Activated CD4-positive, alpha-beta T cell treated with anti-CD3 and anti-CD28 coated beads, Interleukin-2, amount 10 ng/mL, durations not matched to agents 7 days and 5 days (primary cell): ENCODE results near the gene SLC7A10. TPM values are rescaled to one million over a fixed set of nuclear protein-coding genes. Genes with fewer than 3 reads are reported as not detected.
"Not testable (repeated sequence)": the region's sequence is repeated elsewhere in the genome, so short reads cannot be mapped to it uniquely, and the experiment has no call there.

Source experiments
- CTCF ChIA-PET: fragments of 350-600 bp; sonication (Branson Sonifier 250); formaldehyde crosslinking; loops from one replicate; lab custom pipeline; 2021; ENCODE audit warnings: antibody characterized with exemption; lab: Charles Lee
- POLR2A ChIA-PET: fragments of 350-600 bp; sonication (Branson Sonifier 250); formaldehyde crosslinking; loops from one replicate; lab custom pipeline; 2021; ENCODE audit warnings: antibody characterized with exemption; lab: Charles Lee
- DNase-seq: peaks from one replicate; pipeline ENCODE4 v3.0.0-alpha.2; 2020
- H3K27ac Mint-ChIP-seq: one replicate; pipeline ENCODE4 v1.8.0; 2021; ENCODE audit warnings: mild to moderate bottlenecking, moderate library complexity, mixed read lengths
- H3K27me3 Mint-ChIP-seq: one replicate; pipeline ENCODE4 v1.8.0; 2021; ENCODE audit warnings: mixed read lengths
- H3K36me3 Mint-ChIP-seq: one replicate; pipeline ENCODE4 v1.8.0; 2021; ENCODE audit warnings: low read depth, mixed read lengths
- H3K4me1 Mint-ChIP-seq: one replicate; pipeline ENCODE4 v1.8.0; 2021; ENCODE audit warnings: mixed read lengths
- H3K4me3 Mint-ChIP-seq: one replicate; pipeline ENCODE4 v1.8.0; 2021; ENCODE audit warnings: mild to moderate bottlenecking, moderate library complexity, mixed read lengths
- H3K9me3 Mint-ChIP-seq: one replicate; pipeline ENCODE4 v1.8.0; 2021; ENCODE audit warnings: mixed read lengths
- total RNA-seq, 2 experiments: library from RNA; stranded (reverse); gene quantifications; one replicate each; pipeline ENCODE4 v1.2.3, GENCODE V29; 2021

The SLC7A10 gene
- total RNA-seq, 2 experiments from 2014 or later, result not detected

- H3K36me3 Mint-ChIP-seq, result peaks cover 4% of the 10 kb centered on the region
- peak overlapping the region; percentile 91 for H3K4me3 Mint-ChIP-seq
- peak; percentile 77 for DNase-seq
- ChIA-PET POLR2A (interaction anchor here (0.6 to 1.9 kb wide), 2 partner anchors 14 to 18 kb away, joined by 3 to 12 read pairs; no protein-coding TSS in a partner anchor), CTCF (interaction anchor here (0.8 to 5.3 kb wide), 13 partner anchors 9 to 230 kb away, joined by 3 to 58 read pairs (median 6); no protein-coding TSS in a partner anchor)
- H3K27ac Mint-ChIP-seq, result peak overlapping the region; percentile 95
- no peaks in the 10 kb centered on the region for H3K9me3 Mint-ChIP-seq
- peaks cover 34% of the 10 kb centered on the region for H3K4me1 Mint-ChIP-seq
- H3K27me3 Mint-ChIP-seq, result peaks cover 2% of the 10 kb centered on the region
Observed at GRCh38 chr19:33177417-33177979, 48.2 kb downstream of the SLC7A10 start.

GRCh38 chr19:33176670-33177416 is 48.8 kb downstream of the SLC7A10 start:
- Mint-ChIP-seq H3K27me3 (peaks cover 2% of the 10 kb centered on the region), H3K4me1 (peaks cover 36% of the 10 kb centered on the region), H3K36me3 (peaks cover 6% of the 10 kb centered on the region), H3K9me3 (no peaks in the 10 kb centered on the region), H3K4me3 (peak overlapping the region; percentile 91), H3K27ac (peak overlapping the region; percentile 95)
- ChIA-PET POLR2A (interaction anchor here (0.6 to 1.9 kb wide), 4 partner anchors 13 to 42 kb away, joined by 3 to 12 read pairs (median 3); no protein-coding TSS in a partner anchor), CTCF (interaction anchor here (0.6 to 5.3 kb wide), 15 partner anchors 9 to 239 kb away, joined by 3 to 58 read pairs (median 5); no protein-coding TSS in a partner anchor)
- peak; percentile 95 for DNase-seq

- POLR2A ChIA-PET, result interaction anchor here (0.6 to 1.9 kb wide), 3 partner anchors 16 to 41 kb away, joined by 3 to 12 read pairs (median 3); no protein-coding TSS in a partner anchor
- H3K27me3 Mint-ChIP-seq, result peaks cover 2% of the 10 kb centered on the region
- H3K27ac Mint-ChIP-seq, result peak overlapping the region; percentile 95
- H3K4me3 Mint-ChIP-seq, result peak overlapping the region; percentile 91
- peak; percentile 33 for DNase-seq
- peaks cover 36% of the 10 kb centered on the region for H3K4me1 Mint-ChIP-seq
- no peaks in the 10 kb centered on the region for H3K9me3 Mint-ChIP-seq
- CTCF ChIA-PET, result interaction anchor here (0.6 to 5.3 kb wide), 15 partner anchors 10 to 238 kb away, joined by 3 to 58 read pairs (median 5); no protein-coding TSS in a partner anchor
- peaks cover 6% of the 10 kb centered on the region for H3K36me3 Mint-ChIP-seq
Observed at GRCh38 chr19:33175886-33176669, 49.6 kb downstream of the SLC7A10 start.

- ChIA-PET CTCF (interaction anchor here (0.5 to 5.3 kb wide), 7 partner anchors 9 to 199 kb away, joined by 3 to 58 read pairs (median 5); no protein-coding TSS in a partner anchor), POLR2A (no interaction called here)
- H3K36me3 Mint-ChIP-seq, result peaks cover 6% of the 10 kb centered on the region
- peak overlapping the region; percentile 91 for H3K4me3 Mint-ChIP-seq
- H3K27me3 Mint-ChIP-seq, result peaks cover 2% of the 10 kb centered on the region
- DNase-seq, result no peak
- peaks cover 36% of the 10 kb centered on the region for H3K4me1 Mint-ChIP-seq
- no peaks in the 10 kb centered on the region for H3K9me3 Mint-ChIP-seq
- H3K27ac Mint-ChIP-seq, result peak overlapping the region; percentile 20
Observed at GRCh38 chr19:33175156-33175782, 50.4 kb downstream of the SLC7A10 start.

- no peak for DNase-seq
- H3K4me3 Mint-ChIP-seq, result no peak overlapping the region
- ChIA-PET POLR2A (no interaction called here), CTCF (interaction anchor here (0.6 to 1.7 kb wide), 5 partner anchors 10 to 270 kb away, joined by 3 to 5 read pairs (median 3); no protein-coding TSS in a partner anchor)
- no peaks in the 10 kb centered on the region for H3K9me3 Mint-ChIP-seq
- H3K27me3 Mint-ChIP-seq, result peaks cover 2% of the 10 kb centered on the region
- H3K4me1 Mint-ChIP-seq, result peaks cover 35% of the 10 kb centered on the region
- peaks cover 6% of the 10 kb centered on the region for H3K36me3 Mint-ChIP-seq
- H3K27ac Mint-ChIP-seq, result no peak overlapping the region
Observed at GRCh38 chr19:33174186-33174585, 51.5 kb downstream of the SLC7A10 start.

GRCh38 chr19:33171916-33172359 is 53.7 kb downstream of the SLC7A10 start:
- Mint-ChIP-seq H3K9me3 (peaks cover 13% of the 10 kb centered on the region), H3K27me3 (peaks cover 2% of the 10 kb centered on the region), H3K4me1 (peaks cover 22% of the 10 kb centered on the region), H3K4me3 (no peak overlapping the region), H3K36me3 (peaks cover 9% of the 10 kb centered on the region), H3K27ac (no peak overlapping the region)
- DNase-seq, result no peak
- POLR2A ChIA-PET, result no interaction called here
- CTCF ChIA-PET, result interaction anchor here (2.5 kb wide), 1 partner anchor 10 kb away, joined by 5 read pairs; no protein-coding TSS in a partner anchor

- Mint-ChIP-seq H3K27ac (no peak overlapping the region), H3K27me3 (no peaks in the 10 kb centered on the region), H3K36me3 (peaks cover 9% of the 10 kb centered on the region), H3K4me3 (no peak overlapping the region), H3K4me1 (peaks cover 19% of the 10 kb centered on the region), H3K9me3 (peaks cover 13% of the 10 kb centered on the region)
- POLR2A ChIA-PET, result no interaction called here
- CTCF ChIA-PET, result interaction anchor here (1.1 to 2.5 kb wide), 2 partner anchors 9 to 504 kb away, joined by 3 to 5 read pairs; no protein-coding TSS in a partner anchor
- DNase-seq, result no peak
Observed at GRCh38 chr19:33171222-33171795, 54.3 kb downstream of the SLC7A10 start.

- ChIA-PET POLR2A (no interaction called here), CTCF (no interaction called here)
- Mint-ChIP-seq H3K27me3 (no peaks in the 10 kb centered on the region), H3K4me1 (peaks cover 5% of the 10 kb centered on the region), H3K36me3 (peaks cover 5% of the 10 kb centered on the region), H3K4me3 (no peak overlapping the region), H3K27ac (no peak overlapping the region), H3K9me3 (peaks cover 13% of the 10 kb centered on the region)
- no peak for DNase-seq
Observed at GRCh38 chr19:33168528-33168927, 57.1 kb downstream of the SLC7A10 start.

GRCh38 chr19:33167438-33167837 is 58.2 kb downstream of the SLC7A10 start:
- POLR2A ChIA-PET, result no interaction called here
- CTCF ChIA-PET, result interaction anchor here (10.2 kb wide), 1 partner anchor 10 kb away, joined by 58 read pairs; no protein-coding TSS in a partner anchor
- H3K27me3 Mint-ChIP-seq, result no peaks in the 10 kb centered on the region

GRCh38 chr19:33166037-33166436 is 59.6 kb downstream of the SLC7A10 start:
- ChIA-PET CTCF (interaction anchor here (0.6 to 10.2 kb wide), 3 partner anchors 11 to 36 kb away, joined by 3 to 58 read pairs (median 3); no protein-coding TSS in a partner anchor), POLR2A (interaction anchor here (0.6 kb wide), 1 partner anchor 178 kb away, joined by 4 read pairs; no protein-coding TSS in a partner anchor)

More at GRCh38 chr19:33167438-33167837, 58.2 kb downstream of the SLC7A10 start:
- peaks cover 4% of the 10 kb centered on the region for H3K36me3 Mint-ChIP-seq
- no peak for DNase-seq
- H3K27ac Mint-ChIP-seq, result no peak overlapping the region
- peaks cover 1% of the 10 kb centered on the region for H3K4me1 Mint-ChIP-seq
- H3K4me3 Mint-ChIP-seq, result no peak overlapping the region
- peaks cover 13% of the 10 kb centered on the region for H3K9me3 Mint-ChIP-seq

GRCh38 chr19:33163481-33163880 is 62.2 kb downstream of the SLC7A10 start:
- H3K9me3 Mint-ChIP-seq, result peaks cover 13% of the 10 kb centered on the region
- ChIA-PET POLR2A (interaction anchor here (0.6 kb wide), 1 partner anchor 13 kb away, joined by 3 read pairs; no protein-coding TSS in a partner anchor), CTCF (interaction anchor here (1.2 to 10.2 kb wide), 3 partner anchors 14 to 21 kb away, joined by 3 to 58 read pairs (median 4); no protein-coding TSS in a partner anchor)
- H3K36me3 Mint-ChIP-seq, result peaks cover 4% of the 10 kb centered on the region
- H3K4me1 Mint-ChIP-seq, result peaks cover 32% of the 10 kb centered on the region
- no peak overlapping the region for H3K27ac Mint-ChIP-seq
- no peaks in the 10 kb centered on the region for H3K27me3 Mint-ChIP-seq
- no peak for DNase-seq
- no peak overlapping the region for H3K4me3 Mint-ChIP-seq

More at GRCh38 chr19:33166037-33166436, 59.6 kb downstream of the SLC7A10 start:
- H3K27me3 Mint-ChIP-seq, H3K27ac Mint-ChIP-seq, H3K4me1 Mint-ChIP-seq, H3K36me3 Mint-ChIP-seq, H3K4me3 Mint-ChIP-seq, DNase-seq: not testable (repeated sequence)
- H3K9me3 Mint-ChIP-seq, result peaks cover 13% of the 10 kb centered on the region
